CD4-positive, alpha-beta T cell treated with Interleukin-17A for 4 hours (primary cell): ENCODE results near the gene E2F2.
A peak's percentile ranks its signal among the peaks of the same experiment; 100 is the strongest.

Experiments used
- DNase-seq: peaks from one replicate; pipeline ENCODE4 v3.0.0-alpha.2; 2020; ENCODE audit warnings: mixed read lengths

E2F2 gene

DNA sequence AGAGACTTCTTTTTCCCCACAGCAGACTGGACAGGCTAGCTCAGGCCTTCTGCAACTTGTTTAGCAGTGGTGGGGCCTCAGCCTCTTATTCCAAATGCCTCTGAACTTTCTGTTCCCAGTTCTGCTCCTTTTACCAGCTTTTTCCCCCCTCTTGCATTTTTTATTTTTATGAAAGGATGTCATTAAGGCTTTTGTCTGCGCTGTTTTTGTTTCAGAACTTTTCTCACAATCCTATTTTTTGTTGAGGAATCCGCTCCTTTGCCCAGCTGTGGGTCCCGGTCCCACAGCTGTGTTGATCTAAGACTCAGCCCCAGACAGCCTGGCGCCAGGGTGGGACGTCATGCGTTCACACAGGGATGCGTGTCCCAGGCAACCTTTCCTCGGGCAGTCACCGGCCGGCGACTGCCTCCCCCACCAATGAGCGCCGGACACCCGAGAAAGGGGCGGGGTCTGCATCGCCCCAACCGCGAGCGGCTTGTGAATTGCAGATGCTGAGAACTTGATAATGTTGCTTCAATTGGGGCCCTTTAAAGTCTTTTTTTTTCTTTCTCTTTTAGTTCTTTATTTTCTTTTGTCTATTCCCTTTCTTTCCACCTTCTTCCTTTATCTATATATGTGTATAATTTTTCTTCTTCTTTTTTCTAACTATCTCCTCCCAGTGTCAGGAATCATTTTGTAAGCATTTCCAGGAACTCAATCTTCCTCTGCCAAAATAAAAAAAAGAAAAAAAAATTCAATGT is 31.3 kb upstream of the E2F2 start:
- DNase-seq, result peak; percentile 67

DNA sequence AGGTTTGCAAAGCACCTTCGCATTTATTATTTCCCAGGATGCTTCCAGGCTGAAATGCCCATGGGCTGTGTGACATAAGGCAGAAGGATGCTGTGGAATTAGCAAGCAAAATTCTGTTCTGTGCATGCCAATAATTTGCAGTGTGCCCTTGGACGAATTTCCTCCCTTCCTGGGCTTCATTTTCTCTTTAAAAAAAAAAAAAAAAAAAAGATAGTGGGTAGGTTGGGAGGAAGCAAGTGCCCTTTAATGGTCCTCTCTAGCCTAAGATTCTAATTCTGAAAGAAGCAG is 30.7 kb upstream of the E2F2 start:
- DNase-seq, result no peak

DNA sequence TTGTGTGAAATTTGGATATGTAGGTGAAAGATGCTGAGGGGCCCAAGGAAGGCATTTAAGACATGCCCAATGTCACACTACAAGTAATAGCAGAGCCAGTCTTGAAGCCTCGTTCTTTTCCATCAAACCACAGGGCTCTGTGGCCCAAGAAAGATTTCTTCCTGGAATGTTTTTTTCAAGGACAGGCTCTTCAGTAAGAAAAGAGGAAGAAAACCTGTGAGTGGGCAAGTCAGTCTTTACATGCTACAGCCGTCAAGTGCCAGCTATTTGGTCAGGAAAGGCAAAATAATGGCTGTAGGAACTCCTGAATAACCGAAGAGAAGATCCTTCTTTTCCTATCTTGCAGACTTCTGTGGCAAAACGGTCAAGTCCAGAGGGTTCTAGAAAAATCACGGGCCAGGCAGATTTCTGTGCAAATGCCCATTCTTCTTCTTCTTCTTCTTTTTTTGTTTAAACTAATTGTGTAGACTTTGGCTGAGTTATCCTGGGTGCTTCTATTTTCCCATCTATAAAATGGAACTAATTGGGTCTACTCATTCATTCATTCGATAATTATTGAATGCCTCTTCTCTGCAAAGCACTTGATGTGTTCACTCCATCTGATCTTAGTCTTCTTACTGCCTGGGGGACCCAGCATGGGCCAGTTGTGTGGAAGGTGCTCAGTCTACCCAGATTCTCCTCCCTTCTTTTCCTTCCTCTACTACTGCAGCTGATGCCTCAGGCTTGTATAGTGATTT is 30.2 kb upstream of the E2F2 start:
- no peak for DNase-seq

DNA sequence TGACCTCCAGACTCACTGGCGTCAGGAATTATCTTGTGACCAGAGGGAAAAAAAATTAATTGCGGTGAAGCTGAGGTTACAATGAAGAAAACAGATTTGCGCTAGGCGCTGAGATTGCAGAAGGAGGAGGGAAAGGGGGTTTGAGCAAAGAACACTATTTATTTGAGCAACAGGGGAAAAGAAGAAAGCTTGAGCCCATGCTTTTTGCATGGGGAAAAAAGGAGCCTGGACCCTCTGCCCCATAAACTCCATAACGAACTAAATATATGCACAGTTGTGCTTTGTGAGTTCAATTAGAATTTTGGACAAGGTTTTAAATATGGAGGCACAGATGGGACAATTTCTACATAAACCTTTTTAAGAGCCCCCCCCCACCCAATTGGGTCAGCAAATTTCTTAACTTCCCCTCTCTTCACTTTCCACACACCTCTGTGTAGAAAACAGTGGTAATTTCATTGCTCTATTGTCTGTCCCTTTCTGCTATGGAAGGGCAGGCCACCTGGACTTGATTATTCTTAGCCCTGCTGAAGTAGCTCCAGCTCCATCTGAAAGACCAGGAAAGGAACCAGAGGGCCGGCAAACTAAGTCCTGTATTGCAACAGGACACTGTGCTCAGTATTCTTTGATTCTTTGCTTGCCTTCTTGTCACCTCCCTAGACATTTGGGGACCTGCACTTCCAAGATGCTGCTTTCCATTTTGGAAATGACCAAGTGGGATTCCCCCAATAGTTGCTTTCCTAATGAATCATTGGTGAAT is 29.1 kb upstream of the E2F2 start:
- no peak for DNase-seq

DNA sequence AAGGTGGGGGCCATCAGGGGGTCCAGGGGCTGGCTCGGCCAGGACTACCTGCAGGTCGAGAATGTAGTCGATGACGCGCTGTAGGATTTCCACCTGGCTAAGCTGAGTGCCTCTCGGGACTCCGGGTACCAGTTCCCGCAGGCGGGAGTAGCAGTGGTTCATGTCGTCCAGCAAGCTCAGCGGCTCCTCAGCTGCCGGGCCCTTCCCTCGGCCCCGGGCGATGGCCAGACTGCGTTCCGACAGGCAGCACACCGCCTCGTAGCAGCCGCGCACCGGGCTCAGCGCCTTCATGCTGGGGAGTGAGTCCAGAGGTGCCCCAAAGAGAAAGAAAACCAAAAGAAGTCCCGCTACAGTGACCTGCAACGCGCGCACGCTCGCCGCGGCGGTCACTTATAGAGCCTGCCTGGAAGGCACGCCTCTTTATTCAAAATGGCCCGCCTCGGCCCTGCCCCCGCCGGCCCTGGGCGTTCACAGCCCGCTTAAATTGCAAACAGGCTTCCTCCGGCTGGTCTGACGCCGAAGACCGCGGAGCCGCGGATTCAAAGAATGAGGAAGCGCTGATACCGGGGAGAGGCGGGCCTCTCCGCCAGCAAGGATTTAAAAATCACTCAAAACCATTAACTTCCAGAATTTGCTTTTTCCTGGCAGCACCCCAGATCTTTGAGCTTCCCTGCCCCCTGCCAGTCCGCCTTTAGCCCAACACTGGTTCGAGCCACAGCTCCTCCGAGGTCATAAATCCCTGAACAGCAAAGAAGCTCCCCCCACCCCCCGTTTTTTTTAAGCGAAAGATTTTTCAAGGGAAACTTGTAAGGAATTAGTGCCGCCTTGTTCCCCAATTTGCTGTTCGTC is 28.3 kb upstream of the E2F2 start, which contains the start of gene ID3:
Gene ID3 (minus strand): TSS at position 366 of the 849 bp plus-strand sequence. CDS start 75 bp downstream, at position 291.
- DNase-seq, result peak; percentile 96

DNA sequence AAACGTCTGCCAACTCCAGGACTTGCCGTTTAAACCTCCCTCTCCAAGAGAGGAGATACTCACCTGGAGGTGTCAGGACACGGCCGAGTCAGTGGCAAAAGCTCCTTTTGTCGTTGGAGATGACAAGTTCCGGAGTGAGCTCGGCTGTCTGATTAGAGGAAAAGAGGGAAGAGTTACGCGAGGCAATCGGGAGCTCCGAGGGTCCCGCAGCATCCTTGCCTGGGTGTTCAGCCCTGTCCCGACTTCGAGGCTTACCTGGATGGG is 27.8 kb upstream of the E2F2 start:
- no peak for DNase-seq

DNA sequence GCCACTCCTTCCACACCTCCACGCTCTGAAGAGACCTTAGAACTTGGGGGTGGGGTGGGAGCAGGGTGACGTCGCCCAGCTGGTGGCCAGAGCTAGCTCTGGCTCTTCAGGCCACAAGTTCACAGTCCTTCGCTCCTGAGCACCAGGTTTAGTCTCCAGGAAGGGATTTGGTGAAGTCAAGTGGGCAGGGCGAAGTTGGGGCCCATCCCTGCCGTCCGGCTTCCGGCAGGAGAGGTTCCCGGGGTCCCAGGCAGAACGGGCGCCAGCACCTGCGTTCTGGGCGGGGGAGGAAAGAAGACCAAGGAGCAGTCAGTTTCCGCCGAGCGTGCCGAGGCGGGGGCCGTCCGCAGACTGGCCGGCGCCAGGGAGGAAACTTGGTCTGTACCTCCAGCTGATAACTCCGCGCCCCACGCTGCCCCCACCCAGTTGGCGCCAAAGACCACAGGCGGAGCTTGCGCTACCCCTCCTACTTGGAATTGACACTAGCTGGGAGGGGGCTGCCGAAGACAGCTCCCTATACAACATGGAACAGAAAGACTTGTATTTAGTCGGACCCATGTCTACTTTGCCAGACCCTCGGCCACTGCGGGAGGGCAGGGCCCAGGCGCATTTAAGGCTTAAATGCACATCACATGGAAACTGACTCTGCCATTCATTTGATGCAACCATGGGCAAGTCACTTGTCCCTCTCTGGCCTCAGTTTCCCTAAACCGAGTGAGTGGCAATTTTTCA is 27.3 kb upstream of the E2F2 start:
- DNase-seq, result peak; percentile 60

DNA sequence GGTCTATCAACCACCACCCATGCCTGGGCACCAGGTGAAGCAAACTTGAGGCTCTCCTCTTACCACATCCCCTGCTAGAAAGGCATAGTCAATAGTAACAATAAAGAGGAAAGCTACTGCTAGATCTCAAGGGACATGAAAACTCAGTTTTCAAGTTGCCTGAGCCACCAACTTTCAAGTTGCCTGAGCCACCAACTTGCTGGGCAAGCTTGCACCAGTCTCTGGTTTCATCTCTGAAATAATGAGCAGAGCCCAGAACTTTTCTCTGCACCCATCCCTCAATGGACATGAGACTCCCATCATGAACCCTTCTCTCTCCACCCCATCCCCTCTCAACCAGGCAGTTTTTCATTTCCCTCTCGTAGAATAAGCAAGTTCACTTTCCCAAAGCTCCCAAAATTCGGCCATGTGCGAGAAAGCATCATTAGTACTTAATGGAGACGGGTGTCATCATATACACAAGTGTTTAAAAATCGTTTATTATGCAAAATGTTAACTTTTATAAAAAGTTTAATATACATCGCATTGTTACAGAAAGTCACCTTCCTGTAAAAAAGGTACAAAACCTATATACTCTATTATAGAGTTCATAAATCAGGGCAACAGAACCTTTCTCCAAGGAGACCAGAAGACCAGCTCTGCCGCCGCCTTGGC is 26.6 kb upstream of the E2F2 start:
- peak; percentile 37 for DNase-seq

DNA sequence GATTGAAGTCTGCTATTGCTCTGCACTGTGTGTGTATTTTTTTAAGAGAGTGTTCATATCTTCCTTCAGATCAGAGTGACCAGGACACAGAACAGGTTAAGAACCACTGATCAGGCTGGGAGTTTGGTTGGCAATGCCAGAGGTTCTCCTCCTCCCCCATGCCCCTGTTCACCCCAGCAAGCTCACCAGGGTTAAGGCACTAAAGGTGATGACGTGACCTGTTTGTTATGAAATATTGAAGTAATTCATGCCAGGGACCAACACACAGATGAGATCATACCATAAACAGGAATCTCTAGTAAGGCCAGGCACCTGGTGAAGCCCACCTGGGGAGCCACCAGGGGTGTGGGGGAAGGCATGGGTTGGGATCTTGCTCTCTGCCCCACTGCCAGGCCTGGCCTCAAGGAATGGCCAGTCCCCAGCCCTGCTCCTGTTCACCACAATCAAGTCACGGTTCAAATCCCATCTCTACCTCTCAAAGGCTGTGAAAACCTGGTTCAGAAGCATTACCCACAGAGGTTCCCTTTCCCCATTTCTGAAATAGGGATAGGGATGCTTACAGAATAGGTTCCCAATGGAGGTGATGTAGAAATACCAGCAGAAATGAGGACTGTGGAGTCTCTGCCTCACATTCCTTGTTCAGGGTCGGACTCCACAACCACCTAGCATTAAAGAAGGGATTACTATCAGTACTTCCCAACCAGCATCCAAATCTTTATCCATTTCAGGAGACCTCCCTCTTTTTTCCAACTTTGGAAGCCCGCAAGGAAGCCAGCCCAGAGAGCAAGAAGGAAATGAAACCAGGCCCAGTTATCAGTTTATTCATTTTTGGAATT is 25.8 kb upstream of the E2F2 start:
- peak; percentile 37 for DNase-seq

DNA sequence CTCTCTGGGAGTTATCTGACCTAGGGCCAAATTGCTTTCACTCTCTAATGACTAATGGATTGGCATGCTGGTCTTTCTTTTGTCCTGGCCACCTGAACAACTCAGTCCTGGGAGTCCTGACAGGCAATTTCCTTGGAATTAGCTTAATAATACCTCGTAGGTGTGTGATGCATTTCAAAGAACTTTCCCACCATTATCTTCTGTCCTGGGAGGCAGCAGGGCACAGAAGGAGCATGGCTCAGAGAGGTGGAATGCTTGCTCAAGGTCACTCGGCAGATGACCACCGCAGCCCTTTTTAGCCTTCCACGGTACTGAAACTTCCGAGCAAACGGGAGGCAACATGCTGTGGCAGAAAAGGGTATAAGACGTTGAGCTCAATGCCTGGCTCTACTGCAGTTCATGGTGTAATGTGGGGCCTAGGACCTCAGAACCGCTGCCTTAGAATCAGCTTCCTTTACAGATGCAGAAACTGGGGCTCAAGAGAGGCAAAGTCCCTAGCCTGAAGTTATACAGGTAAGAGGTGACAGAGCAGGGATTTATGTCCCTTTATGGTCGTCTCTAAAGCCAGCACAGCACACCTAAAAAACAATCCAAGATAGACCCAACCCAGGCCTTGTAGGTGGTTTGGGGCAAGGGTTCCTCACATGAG is 25.1 kb upstream of the E2F2 start:
- DNase-seq, result peak; percentile 46

DNA sequence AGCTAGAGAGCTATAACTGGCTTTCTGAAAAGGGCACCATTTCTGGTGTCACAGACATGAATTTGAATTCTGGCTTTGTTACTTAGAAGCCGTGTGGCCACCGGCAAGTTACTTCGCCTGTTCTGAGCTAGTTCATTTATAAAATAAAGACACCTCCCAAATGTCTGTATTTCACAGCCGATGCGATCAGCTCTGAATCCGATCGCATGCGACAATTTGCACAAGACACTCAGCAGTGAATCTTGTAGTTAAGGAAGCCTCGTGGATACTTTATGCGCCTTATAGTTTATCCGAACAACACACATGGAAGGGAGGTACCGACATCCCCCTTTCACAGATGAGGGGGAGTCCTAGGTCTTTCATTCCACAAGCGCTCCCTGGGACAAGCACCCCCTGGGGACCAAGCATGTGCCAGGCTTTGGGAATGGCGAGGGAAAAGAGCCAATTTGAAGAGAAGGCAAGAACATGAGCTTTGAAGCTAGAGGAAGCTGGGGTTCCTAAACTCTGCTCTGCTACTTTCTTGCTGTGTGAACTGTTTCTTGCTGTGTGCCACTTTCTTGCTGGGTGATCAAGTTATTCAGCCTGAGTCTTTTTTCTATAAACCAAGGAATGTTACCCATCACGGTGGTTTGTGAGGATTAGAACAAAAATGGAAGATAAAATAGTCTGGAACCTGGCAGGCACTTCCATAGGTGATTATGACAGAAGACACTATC is 24.4 kb upstream of the E2F2 start:
- DNase-seq, result peak; percentile 41

DNA sequence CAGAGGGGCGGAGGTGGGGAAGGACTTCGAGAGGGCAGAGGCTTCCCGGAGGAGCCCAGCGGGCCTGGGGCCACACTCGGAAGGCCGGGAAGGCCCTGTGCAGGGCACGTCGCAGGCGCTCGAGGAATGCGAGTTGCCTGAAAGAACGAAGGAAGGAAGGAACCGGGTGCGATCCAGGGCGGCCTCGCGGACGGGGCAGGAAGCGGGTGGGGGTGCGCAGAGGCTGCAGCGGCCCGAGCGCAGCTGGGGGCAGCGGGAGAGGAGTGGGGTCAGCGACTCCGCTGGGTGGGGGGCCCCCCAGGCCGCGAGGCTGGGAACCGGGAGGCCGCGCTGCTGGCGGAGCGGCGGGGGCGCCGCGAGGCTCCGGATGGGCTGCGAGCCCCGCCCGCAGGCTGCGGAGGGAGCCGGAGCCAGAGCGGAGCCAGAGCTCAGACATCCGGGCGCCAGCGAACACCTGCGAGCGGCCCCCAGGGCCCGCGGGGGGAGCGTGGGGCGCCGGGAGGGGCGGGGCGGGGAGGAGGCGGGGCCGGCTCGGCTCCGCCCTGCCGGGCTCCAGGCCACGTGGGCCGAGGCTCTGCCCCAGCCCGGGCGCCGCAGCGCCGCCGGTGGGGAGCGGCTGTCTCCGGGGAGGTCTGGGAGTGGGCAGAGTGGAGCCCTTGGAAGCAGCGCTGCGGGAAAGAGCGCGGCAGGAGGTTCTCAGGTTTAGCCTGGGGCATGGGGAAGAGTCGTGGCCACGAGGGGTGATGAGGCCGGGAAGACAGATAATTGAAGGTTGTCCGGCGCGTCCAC is 23.6 kb upstream of the E2F2 start:
- peak; percentile 91 for DNase-seq

DNA sequence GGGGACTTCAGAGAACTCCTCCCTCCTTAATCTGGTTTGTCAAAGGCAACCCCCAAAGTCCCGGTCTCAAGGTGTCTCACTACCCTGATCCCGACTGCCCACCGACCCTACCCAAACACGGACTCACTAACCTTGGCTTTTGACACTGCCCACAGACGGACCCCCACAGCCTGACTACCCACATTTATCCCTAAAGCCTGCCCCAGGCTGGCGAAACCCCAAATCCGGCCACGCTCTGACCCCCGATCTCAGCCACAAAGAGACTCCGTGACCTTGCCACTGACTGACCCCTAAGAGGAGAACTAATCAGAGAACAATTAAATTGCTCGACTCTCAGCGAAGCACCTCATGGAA is 23.1 kb upstream of the E2F2 start:
- DNase-seq, result no peak

DNA sequence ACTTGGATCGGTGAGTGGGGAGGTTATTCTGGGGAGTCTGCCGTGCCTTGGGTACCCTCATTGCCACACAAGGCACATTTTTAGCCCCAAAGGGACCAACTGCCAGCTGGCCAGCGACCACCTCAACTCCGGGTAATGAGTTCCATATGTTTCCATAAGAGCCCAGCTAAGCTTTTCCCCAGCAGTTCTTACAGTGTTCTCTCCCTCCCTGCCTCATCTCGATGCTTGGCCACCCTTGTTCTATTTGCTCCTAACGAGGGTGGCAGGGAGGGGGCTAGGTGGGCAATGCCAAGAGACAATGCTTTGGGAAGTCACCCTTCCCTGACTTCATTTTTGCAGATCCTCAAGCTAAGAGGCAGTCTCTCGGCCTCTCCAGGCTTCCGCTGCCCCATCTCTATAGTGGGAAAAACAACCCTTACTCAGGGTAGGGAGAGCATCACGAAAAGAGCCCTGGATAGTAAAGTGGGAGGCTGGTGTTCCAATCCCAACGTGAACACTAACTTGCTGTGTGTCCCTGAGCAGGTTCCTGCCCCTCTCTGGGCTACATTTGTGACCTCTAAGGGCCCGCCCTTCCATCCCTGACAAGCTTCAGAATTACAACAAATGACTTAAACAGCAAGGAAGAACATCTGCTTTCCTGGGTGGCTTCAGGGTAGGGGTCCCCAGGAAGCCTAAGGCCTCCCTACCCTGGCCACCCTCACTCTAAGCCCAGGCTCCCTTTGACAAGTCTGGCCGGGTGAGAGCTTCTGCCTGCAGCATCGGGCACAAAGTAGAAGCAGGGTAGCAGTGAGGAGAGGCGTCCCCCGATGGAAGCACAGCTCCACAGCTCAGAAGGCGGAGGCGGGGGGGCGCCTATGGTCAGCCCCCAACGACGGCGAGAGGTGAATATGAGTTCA is 22.4 kb upstream of the E2F2 start:
- peak; percentile 31 for DNase-seq

DNA sequence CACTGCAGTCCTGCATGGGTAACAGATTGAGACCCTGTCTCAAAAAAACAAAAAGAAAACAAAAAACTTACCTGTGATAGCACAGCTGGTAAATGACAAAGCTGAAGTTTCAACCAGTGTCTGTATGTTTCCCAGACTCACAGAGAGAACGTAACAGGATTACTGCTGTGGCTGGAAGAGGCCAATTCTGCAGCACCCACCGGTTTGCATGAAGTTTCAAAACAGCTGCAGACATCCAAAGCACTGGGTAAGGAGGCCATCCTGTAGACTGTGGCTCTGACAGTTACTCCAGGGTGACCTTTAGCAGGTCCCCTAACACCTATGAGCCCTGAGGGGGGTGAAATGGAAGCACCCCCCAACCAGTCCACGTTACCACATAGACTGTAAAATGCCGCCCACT is 20.8 kb upstream of the E2F2 start:
- DNase-seq, result peak; percentile 6

DNA sequence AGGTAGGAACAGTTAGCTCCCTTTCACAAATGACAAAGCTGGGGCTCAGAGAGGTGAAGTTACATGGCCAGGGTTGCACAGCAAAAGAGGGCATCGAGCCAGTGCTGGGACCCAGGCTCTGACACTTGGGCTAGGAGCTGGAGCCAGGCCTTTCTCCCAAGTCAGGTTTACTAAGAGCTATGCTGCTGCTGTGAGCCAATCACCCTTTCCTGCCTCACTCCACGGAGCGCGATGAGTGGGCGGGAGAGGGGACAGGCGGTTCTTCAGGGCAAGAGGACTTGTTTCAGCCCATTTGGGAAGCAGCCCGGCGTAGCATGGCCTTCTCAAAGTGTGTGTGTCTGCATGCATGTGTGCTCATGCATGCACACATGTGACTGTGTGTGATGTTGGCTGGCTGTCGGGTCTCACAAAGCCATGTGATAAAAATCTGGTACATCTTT is 17.7 kb upstream of the E2F2 start:
- peak; percentile 4 for DNase-seq

DNA sequence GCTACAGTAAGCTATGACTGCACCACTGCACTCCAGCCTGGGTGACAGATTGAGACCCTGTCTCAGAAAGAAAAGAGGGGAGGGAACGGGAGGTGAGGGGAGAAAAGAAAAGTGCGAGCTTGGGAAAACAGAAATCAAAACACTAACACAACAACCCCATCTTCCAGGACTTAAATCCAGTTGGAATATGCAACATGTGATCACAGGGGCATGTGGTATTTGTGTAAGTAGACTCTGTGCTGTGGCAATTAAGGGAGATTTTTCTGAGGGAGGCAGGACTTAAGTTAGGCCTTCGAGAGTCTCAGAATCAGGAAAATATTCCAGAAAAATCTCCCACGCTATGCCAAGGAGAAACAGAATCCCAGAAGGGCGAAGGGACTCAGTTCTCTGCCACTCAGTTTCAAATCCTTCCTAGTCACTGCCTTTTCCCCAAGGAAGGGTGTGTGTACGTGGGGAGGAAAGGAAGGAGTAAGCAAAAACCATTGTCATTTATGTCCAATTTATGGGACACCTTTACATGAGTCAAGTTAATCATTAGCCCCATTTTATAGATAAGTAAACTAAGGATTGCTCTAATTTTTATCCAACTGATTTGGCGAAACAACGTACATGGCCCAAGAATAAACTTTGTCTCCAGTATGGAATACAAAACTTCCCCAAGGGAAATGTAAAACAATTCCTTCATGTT is 16.0 kb upstream of the E2F2 start:
- peak; percentile 1 for DNase-seq
